ENCODE data around the gene REEP5.
"Not testable (repeated sequence)": the region's sequence is repeated elsewhere in the genome, so short reads cannot be mapped to it uniquely, and the experiment has no call there.

The REEP5 gene

DNA sequence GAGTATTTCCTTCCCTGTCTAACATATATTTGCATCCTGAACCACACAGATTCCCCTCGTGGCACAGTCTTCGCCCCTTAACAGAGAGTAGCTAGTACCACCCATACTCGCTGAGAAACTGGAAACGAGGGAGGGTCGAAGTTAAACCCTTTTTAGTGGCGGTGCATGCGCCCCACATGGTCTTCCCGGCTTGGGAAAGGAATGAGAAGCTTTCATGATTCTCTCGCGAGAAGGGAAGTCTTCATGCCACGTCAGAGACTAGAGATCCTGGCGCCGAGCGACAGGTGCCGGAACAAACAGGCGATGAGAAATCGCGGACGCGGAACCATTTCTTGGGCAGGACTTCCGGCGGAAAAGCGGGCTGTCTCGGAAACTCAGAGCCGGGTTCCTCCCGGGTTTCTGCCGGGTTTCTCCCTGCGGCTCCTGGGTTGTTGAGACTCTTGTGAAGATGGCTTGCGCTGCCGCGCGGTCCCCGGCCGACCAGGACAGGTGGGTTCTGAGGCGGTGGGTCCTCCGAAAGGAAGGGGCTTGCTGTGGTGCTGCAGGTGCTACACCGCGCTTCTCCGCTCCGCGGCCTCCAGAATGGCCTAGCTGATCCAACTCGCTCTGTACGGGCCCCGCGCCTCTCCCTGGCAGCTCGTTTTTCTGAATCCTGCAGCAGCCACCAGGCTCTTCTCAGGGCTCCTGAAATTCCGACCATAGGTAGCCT, 60.9 kb downstream of the REEP5 start, which contains the start of gene SRP19:
Gene SRP19 (plus strand): TSS at position 359 of the 709 bp plus-strand sequence. CDS start 90 bp downstream, at position 449.
- DNase-seq (ENCODE audit: extremely low spot score): peak; percentile 96
- TF ChIP-seq, protein P1, sequence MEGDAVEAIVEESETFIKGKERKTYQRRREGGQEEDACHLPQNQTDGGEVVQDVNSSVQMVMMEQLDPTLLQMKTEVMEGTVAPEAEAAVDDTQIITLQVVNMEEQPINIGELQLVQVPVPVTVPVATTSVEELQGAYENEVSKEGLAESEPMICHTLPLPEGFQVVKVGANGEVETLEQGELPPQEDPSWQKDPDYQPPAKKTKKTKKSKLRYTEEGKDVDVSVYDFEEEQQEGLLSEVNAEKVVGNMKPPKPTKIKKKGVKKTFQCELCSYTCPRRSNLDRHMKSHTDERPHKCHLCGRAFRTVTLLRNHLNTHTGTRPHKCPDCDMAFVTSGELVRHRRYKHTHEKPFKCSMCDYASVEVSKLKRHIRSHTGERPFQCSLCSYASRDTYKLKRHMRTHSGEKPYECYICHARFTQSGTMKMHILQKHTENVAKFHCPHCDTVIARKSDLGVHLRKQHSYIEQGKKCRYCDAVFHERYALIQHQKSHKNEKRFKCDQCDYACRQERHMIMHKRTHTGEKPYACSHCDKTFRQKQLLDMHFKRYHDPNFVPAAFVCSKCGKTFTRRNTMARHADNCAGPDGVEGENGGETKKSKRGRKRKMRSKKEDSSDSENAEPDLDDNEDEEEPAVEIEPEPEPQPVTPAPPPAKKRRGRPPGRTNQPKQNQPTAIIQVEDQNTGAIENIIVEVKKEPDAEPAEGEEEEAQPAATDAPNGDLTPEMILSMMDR (IDR thresholded peaks at IDR 0.05; ENCODE audit: control extremely low read depth, extremely low read depth, low read depth, missing control alignments): no peak
- ChIA-PET POLR2A (interaction anchor here (1.2 kb wide), 1 partner anchor 21 kb away, joined by 3 read pairs; no protein-coding TSS in a partner anchor), CTCF (interaction anchor here (1.2 to 3.2 kb wide), 8 partner anchors 13 to 106 kb away, joined by 3 to 28 read pairs (median 4); no protein-coding TSS in a partner anchor)

DNA sequence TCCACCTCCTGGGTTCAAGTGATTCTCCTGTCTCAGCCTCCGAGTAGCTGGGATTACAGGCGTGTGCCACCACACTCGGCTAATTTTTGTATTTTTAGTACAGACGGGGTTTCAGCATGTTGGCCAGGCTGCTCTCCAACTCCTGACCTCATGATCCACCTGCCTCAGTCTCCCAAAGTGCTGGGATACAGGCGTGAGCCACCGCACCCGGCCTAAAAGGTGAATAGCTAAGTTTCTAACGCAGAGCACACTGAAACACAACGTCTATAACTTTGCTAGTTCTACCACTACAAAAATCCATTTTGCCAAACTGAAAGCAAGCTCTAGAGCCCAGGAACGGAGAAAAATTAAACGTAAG, 61.5 kb downstream of the REEP5 start:
- ChIA-PET POLR2A (interaction anchor here (1.2 kb wide), 1 partner anchor 21 kb away, joined by 3 read pairs; no protein-coding TSS in a partner anchor), CTCF (interaction anchor here (1.2 to 3.2 kb wide), 7 partner anchors 12 to 106 kb away, joined by 3 to 28 read pairs (median 4); no protein-coding TSS in a partner anchor)

DNA sequence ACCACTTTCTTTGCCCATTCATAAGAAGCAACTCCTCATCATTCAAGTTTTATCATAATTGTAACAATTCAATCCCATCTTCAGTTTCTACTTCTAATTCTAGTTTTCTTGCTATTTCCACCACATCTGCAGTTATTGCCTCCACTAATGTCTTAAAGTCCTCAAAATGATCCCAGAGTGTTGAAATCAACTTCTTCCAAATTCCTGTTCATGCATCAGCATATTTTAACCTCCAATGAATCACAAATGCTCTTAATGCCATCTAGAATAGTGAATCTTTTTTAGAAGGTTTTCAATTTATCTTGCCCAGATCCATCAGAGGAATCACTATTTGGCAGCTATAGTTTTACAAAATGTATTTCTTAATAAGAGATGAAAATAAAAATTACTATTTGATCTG, 64.2 kb downstream of the REEP5 start:
- DNase-seq (ENCODE audit: extremely low spot score): no peak
- POLR2A ChIA-PET: no interaction called here
- TF ChIP-seq, protein P1 (IDR thresholded peaks at IDR 0.05; ENCODE audit: control extremely low read depth, extremely low read depth, low read depth, missing control alignments): no peak
- CTCF ChIA-PET: no interaction called here

More for the DNA sequence above, 61.5 kb downstream of the REEP5 start:
- not testable (repeated sequence) for DNase-seq (ENCODE audit: extremely low spot score)

DNA sequence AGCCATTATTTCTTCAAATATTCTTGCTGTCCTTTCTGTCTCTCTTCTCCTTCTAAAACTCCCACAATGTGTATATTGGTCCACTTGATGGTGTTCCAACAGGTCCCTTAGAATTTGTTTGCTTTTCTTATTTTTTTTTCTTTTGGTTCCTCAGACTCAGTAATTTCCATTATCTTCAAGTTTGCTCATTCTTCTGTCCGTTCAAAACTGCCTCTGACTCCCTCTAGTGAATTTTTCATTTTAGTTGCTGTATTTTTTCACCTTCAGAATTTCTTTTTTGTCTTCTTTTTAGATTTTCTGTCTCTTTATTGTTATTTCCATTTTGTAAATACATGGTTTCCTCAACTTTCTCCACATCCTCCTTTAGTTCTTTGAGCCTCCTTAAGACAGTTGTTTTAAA, 67.4 kb downstream of the REEP5 start:
- POLR2A ChIA-PET: no interaction called here
- DNase-seq (ENCODE audit: extremely low spot score): no peak
- CTCF ChIA-PET: interaction anchor here (1.2 kb wide), 1 partner anchor 12 kb away, joined by 4 read pairs; no protein-coding TSS in a partner anchor
- TF ChIP-seq, protein P1 (IDR thresholded peaks at IDR 0.05; ENCODE audit: control extremely low read depth, extremely low read depth, low read depth, missing control alignments): no peak

DNA sequence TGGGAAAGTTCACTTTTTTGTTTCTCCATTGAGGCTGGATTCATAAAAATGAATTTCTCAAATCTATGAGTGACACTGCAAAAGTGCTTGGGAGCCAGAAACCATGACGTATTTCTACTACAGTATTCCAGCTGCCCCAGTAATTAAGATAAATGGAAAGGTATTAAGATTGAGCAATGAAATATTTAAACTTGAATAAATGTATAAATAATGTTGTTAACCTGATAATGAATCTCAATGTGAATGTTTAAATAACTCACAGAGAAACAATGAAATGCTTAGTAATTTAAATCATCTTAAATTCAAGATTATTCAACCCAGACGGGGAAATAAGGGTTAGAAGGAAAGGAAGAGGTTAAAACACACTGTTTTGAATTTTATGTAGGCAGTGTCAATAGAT, 72.1 kb downstream of the REEP5 start:
- CTCF ChIA-PET: no interaction called here
- no peak for DNase-seq (ENCODE audit: extremely low spot score)
- POLR2A ChIA-PET: no interaction called here
- TF ChIP-seq, protein P1 (IDR thresholded peaks at IDR 0.05; ENCODE audit: control extremely low read depth, extremely low read depth, low read depth, missing control alignments): no peak

DNA sequence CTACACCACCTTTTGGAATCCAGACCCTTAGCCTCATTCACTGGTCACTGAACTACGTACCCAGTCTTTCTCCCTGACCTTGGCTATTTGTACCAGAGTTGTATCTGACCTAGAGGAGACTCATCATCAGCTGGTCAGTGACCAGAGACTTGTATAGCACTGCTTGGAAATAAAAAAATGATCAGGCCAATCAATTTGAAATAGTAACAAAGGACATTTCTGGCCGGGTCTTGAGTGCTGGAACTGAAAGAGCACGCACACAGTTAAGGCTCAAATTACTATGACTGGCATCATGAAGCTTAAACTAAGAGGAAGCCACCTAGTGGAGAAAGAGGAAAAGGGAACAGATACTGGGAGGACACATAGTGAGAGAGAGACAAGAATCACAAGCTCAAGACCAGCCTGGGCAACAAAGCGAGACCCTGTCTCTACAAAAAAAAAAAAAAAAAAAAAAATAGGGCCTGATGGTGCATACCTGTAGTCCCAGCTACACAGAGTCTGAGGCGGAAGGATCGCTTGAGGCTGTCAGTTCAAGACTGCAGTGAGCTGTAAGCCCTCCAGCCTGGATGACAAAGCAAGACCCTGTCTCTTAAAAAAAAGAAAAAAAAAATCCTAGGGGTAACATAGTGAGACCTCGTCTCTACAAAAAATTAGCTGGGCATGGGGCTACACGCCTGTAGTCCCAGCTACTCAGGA, 73.8 kb downstream of the REEP5 start:
- TF ChIP-seq, protein P1 (IDR thresholded peaks at IDR 0.05; ENCODE audit: control extremely low read depth, extremely low read depth, low read depth, missing control alignments): peak; percentile 49
- DNase-seq (ENCODE audit: extremely low spot score): peak; percentile 46
- ChIA-PET POLR2A (no interaction called here), CTCF (interaction anchor here (0.6 to 1.6 kb wide), 39 partner anchors 9 to 673 kb away, joined by 3 to 28 read pairs (median 4); partner anchors contain the start of gene SRP19)

All from GM10248 (cell line).